ENCODE results near the gene HAS3. TPM values are rescaled to one million over a fixed set of nuclear protein-coding genes. Genes with fewer than 3 reads are reported as not detected.

Gene HAS3
- total RNA-seq, 1 experiment from 2014 or later: 2.5 TPM

GRCh38 chr16:69093974-69094373 is 11.5 kb upstream of the HAS3 start:
- POLR2A ChIA-PET (ENCODE audit: unreplicated experiment): no interaction called here
- Histone ChIP-seq H3F3A (ENCODE audit: insufficient read depth, low read depth) (peaks cover 5% of the 10 kb centered on the region), H2AFZ (no peak overlapping the region), H3K9me3 (ENCODE audit: insufficient read depth, low read depth) (no peaks in the 10 kb centered on the region), H3K4me2 (no peak overlapping the region), H3K9me2 (ENCODE audit: insufficient read depth) (no peaks in the 10 kb centered on the region), H3K36me3 (ENCODE audit: low read depth) (no peaks in the 10 kb centered on the region), H3K4me1 (replicated peaks; ENCODE audit: insufficient read depth) (peaks cover 13% of the 10 kb centered on the region), H3K4me3 (no peak overlapping the region), H3K27me3 (ENCODE audit: insufficient read depth, low read depth) (no peaks in the 10 kb centered on the region), H4K20me1 (ENCODE audit: insufficient read depth) (no peaks in the 10 kb centered on the region), H3K27ac (no peak overlapping the region), H3K79me2 (ENCODE audit: low read depth) (no peaks in the 10 kb centered on the region)
- DNase-seq: no peak
- TF ChIP-seq CTCF (conservative IDR thresholded peaks at IDR 0.05): no peak
- no peak for TF ChIP-seq EZH2 (IDR thresholded peaks at IDR 0.05; ENCODE audit: low read depth)
- intact Hi-C loops (cut with micrococcal nuclease; ENCODE audit: unreplicated experiment): no loop called here
- CTCF ChIA-PET: interaction anchor here (0.7 kb wide), 1 partner anchor 100 kb away, joined by 3 read pairs; no protein-coding TSS in a partner anchor
- BruUV-seq (replicated peaks): no TSS peak

GRCh38 chr16:69094501-69094900 is 11.0 kb upstream of the HAS3 start:
- no TSS peak for BruUV-seq (replicated peaks)
- H3K9me2 ChIP-seq (ENCODE audit: insufficient read depth): no peaks in the 10 kb centered on the region
- no peaks in the 10 kb centered on the region for H3K9me3 ChIP-seq (ENCODE audit: insufficient read depth, low read depth)
- no peak overlapping the region for H3K4me3 ChIP-seq
- ChIA-PET CTCF (no interaction called here), POLR2A (ENCODE audit: unreplicated experiment) (no interaction called here)
- H3K4me1 ChIP-seq (replicated peaks; ENCODE audit: insufficient read depth): peaks cover 7% of the 10 kb centered on the region
- no peak overlapping the region for H3K27ac ChIP-seq
- no peaks in the 10 kb centered on the region for H3K36me3 ChIP-seq (ENCODE audit: low read depth)
- TF ChIP-seq EZH2 (IDR thresholded peaks at IDR 0.05; ENCODE audit: low read depth): no peak
- TF ChIP-seq CTCF (conservative IDR thresholded peaks at IDR 0.05): no peak
- H4K20me1 ChIP-seq (ENCODE audit: insufficient read depth): no peaks in the 10 kb centered on the region
- no peak overlapping the region for H3K4me2 ChIP-seq
- no peak overlapping the region for H2AFZ ChIP-seq
- no peaks in the 10 kb centered on the region for H3K79me2 ChIP-seq (ENCODE audit: low read depth)
- peaks cover 5% of the 10 kb centered on the region for H3F3A ChIP-seq (ENCODE audit: insufficient read depth, low read depth)
- intact Hi-C loops (cut with micrococcal nuclease; ENCODE audit: unreplicated experiment): no loop called here
- DNase-seq: no peak
- no peaks in the 10 kb centered on the region for H3K27me3 ChIP-seq (ENCODE audit: insufficient read depth, low read depth)

- Histone ChIP-seq H3K4me3 (no peak overlapping the region), H3K9me3 (ENCODE audit: insufficient read depth, low read depth) (no peaks in the 10 kb centered on the region), H3K4me2 (no peak overlapping the region), H3K27me3 (ENCODE audit: insufficient read depth, low read depth) (no peaks in the 10 kb centered on the region), H4K20me1 (ENCODE audit: insufficient read depth) (no peaks in the 10 kb centered on the region), H3K27ac (no peak overlapping the region), H3K9me2 (ENCODE audit: insufficient read depth) (no peaks in the 10 kb centered on the region), H2AFZ (no peak overlapping the region), H3K36me3 (ENCODE audit: low read depth) (no peaks in the 10 kb centered on the region), H3F3A (ENCODE audit: insufficient read depth, low read depth) (peaks cover 4% of the 10 kb centered on the region; the same call in 1 of the 2 replicates), H3K79me2 (ENCODE audit: low read depth) (no peaks in the 10 kb centered on the region), H3K4me1 (replicated peaks; ENCODE audit: insufficient read depth) (peaks cover under 1% of the 10 kb centered on the region)
- ChIA-PET CTCF (no interaction called here), POLR2A (ENCODE audit: unreplicated experiment) (no interaction called here)
- no peak for DNase-seq
- intact Hi-C loops (cut with micrococcal nuclease; ENCODE audit: unreplicated experiment): no loop called here
- no TSS peak for BruUV-seq (replicated peaks)
- no peak for TF ChIP-seq EZH2 (IDR thresholded peaks at IDR 0.05; ENCODE audit: low read depth)
- TF ChIP-seq CTCF (conservative IDR thresholded peaks at IDR 0.05): no peak
Measured at GRCh38 chr16:69095193-69095592, 10.3 kb upstream of the HAS3 start.
